Right lobe of liver (tissue), 4 donors: ENCODE measurements around the gene KCNJ8.

Experiments
- CTCF ChIP-seq, 4 donors: fragments of 200-600 bp in 3 of 4; fragments of 450-650 bp in 1 of 4; IDR thresholded peaks; one replicate each; pipeline versions ENCODE4 v1.5.1 to v1.8.0; 2016 to 2022; ENCODE audit warnings: antibody characterized with exemption in 4 of 4, mild to moderate bottlenecking in 2 of 4
- POLR2A ChIP-seq: fragments of 450-650 bp; IDR thresholded peaks from one replicate; pipeline ENCODE4 v1.6.1; 2017; ENCODE audit warnings: antibody characterized with exemption, mild to moderate bottlenecking
- donor health status: DM: no; HTN: no; CAD: no.
- donor health status: DM: no; HTN: no; CAD: no.
- donor health status: DM: no; HTN: yes; CAD: no.

GRCh38 chr12:21764065-21764464 lies 10.4 kb downstream of the KCNJ8 start:
- TF ChIP-seq CTCF (IDR thresholded peaks at IDR 0.05), result no peak
- TF ChIP-seq POLR2A, result no peak
